Upper lobe of left lung (tissue), 6 donors: Measurements from ENCODE around the gene NOTCH4. TPM values are rescaled to one million over a fixed set of nuclear protein-coding genes. Genes with fewer than 3 reads are reported as not detected.

ENCODE experiments used
- ATAC-seq, 2 donors: fragments of 200-7000 bp; cut with Tn5 transposase; one replicate each; pipeline ENCODE4 v1.9.1; 2022; ENCODE audit warnings: mild to moderate bottlenecking in 2 of 2, moderate library complexity in 2 of 2; ENCODE audit not compliant: low FRiP score in 2 of 2
- DNase-seq, 2 donors: peaks; one replicate each; pipeline ENCODE4 v3.0.0-alpha.2; 2019 to 2020
- H3K27ac ChIP-seq, 4 donors: fragments of 200-600 bp; sonication (generic); one replicate each; pipeline ENCODE4 v1.5.1; 2016 to 2019
- H3K27me3 ChIP-seq, 4 donors: fragments of 200-600 bp; sonication (generic); one replicate each; pipeline ENCODE4 v1.5.1; 2017 to 2019
- H3K36me3 ChIP-seq, 4 donors: fragments of 200-600 bp; sonication (generic); one replicate each; pipeline ENCODE4 v1.5.1; 2016 to 2019
- H3K4me1 ChIP-seq, 4 donors: fragments of 200-600 bp; sonication (generic); one replicate each; pipeline ENCODE4 v1.5.1; 2018 to 2019
- H3K4me3 ChIP-seq, 4 donors: fragments of 200-600 bp; sonication (generic); one replicate each; pipeline ENCODE4 v1.5.1; 2017 to 2019; ENCODE audit warnings: mild to moderate bottlenecking in 2 of 4, moderate library complexity in 1 of 4
- H3K9me3 ChIP-seq, 4 donors: fragments of 200-600 bp; sonication (generic); one replicate each; pipeline ENCODE4 v1.5.1; 2018 to 2019
- CTCF ChIP-seq, 6 experiments: fragments of 450-650 bp in 4 of 6; fragments of 200-600 bp in 2 of 6; sonication (generic) in 2 of 6; IDR thresholded peaks; one replicate each; pipeline ENCODE4 v1.5.1; 2016 to 2019; ENCODE audit warnings: antibody characterized with exemption in 6 of 6
- EP300 ChIP-seq, 4 donors: sonication (generic); formaldehyde crosslinking; IDR thresholded peaks; one replicate each; pipeline ENCODE4 v1.5.1; 2017; ENCODE audit warnings: antibody characterized with exemption in 4 of 4, control low read depth in 2 of 4
- POLR2A ChIP-seq, 4 donors: fragments of 450-650 bp; IDR thresholded peaks; one replicate each; pipeline ENCODE4 v1.5.1; 2016 to 2017; ENCODE audit warnings: antibody characterized with exemption in 4 of 4, mild to moderate bottlenecking in 2 of 4
- POLR2AphosphoS5 ChIP-seq, 2 donors: sonication (generic); formaldehyde crosslinking; IDR thresholded peaks; one replicate each; pipeline ENCODE4 v1.5.1; 2017; ENCODE audit warnings: antibody characterized with exemption in 2 of 2
- WGBS, 2 donors: methylation state at CpG; one replicate each; pipeline ENCODE4 v1.1.5; 2017 to 2018; 5-methylcytosine and 5-hydroxymethylcytosine counted together
- total RNA-seq, 6 donors: library from RNA; depleted of rRNA in 4 of 6; stranded (reverse); fragments of >200 nt in 4 of 6; gene quantifications; one replicate each; pipeline versions ENCODE4 v1.1.0 to v1.2.1, GENCODE V29; 2016 to 2021
- donor health status: DM: no; HTN: no; CAD: no; lungs with moderate emphysema.
- donor health status: DM: no; HTN: yes; CAD: no; lungs with severe emphysema.

NOTCH4 gene
- total RNA-seq, 6 donors from 2014 or later = 27.0 to 139 (median 65.1) TPM

GRCh38 chr6:32152769-32153563 lies 70.9 kb downstream of the NOTCH4 start:
- H3K4me3 ChIP-seq = peak overlapping the region in 3 of 4 donors; percentile 54 to 76 (median 60)
- no peak for TF ChIP-seq CTCF (IDR thresholded peaks at IDR 0.05)
- TF ChIP-seq POLR2AphosphoS5 (IDR thresholded peaks at IDR 0.05) = no peak
- TF ChIP-seq POLR2A (IDR thresholded peaks at IDR 0.05) = no peak
- no peak for TF ChIP-seq EP300 (IDR thresholded peaks at IDR 0.05)
- peaks cover 31 to 63% (median 36%) of the 10 kb centered on the region in 4 donors for H3K4me1 ChIP-seq
- 33 to 51% methylated on average over 35 of the region's 35 CpGs for WGBS, 2 donors
- ATAC-seq = peak; percentile 53 to 67
- peaks cover 0 to 31% (median 14%) of the 10 kb centered on the region in 4 donors for H3K27me3 ChIP-seq
- peaks cover 0 to 21% (median 3%) of the 10 kb centered on the region in 4 donors for H3K36me3 ChIP-seq
- peak overlapping the region; percentile 79 to 87 (median 85) for H3K27ac ChIP-seq
- DNase-seq = peak in 1 of 2 donors; percentile 30
- no peaks in the 10 kb centered on the region for H3K9me3 ChIP-seq

- Histone ChIP-seq H3K4me3 (peak within 1 kb of the TSS in 3 of 4 donors; percentile 33 to 76 (median 60)), H3K36me3 (peaks cover 0 to 15% (median 0%) of the 10 kb centered on the region in 4 donors), H3K4me1 (peaks cover 31 to 63% (median 36%) of the 10 kb centered on the region in 4 donors), H3K9me3 (no peaks in the 10 kb centered on the region), H3K27ac (peak within 1 kb of the TSS; percentile 79 to 87 (median 85)), H3K27me3 (peaks cover 0 to 35% (median 14%) of the 10 kb centered on the region in 4 donors)
- no peak for ATAC-seq
- WGBS, 2 donors = 12 to 13% methylated on average over 12 to 21 of the region's 24 CpGs
- DNase-seq = peak in 1 of 2 donors; percentile 37
- TF ChIP-seq POLR2AphosphoS5 (IDR thresholded peaks at IDR 0.05) (no peak), CTCF (IDR thresholded peaks at IDR 0.05) (no peak), POLR2A (IDR thresholded peaks at IDR 0.05) (no peak), EP300 (IDR thresholded peaks at IDR 0.05) (no peak)
These were observed 71.8 kb downstream of the NOTCH4 start, which contains the start of gene PRRT1 for GRCh38 chr6:32151863-32152768. TSS of gene PRRT1 (minus strand) at chr6:32151939. CDS start at chr6:32151827, 112 bp downstream.

DNA sequence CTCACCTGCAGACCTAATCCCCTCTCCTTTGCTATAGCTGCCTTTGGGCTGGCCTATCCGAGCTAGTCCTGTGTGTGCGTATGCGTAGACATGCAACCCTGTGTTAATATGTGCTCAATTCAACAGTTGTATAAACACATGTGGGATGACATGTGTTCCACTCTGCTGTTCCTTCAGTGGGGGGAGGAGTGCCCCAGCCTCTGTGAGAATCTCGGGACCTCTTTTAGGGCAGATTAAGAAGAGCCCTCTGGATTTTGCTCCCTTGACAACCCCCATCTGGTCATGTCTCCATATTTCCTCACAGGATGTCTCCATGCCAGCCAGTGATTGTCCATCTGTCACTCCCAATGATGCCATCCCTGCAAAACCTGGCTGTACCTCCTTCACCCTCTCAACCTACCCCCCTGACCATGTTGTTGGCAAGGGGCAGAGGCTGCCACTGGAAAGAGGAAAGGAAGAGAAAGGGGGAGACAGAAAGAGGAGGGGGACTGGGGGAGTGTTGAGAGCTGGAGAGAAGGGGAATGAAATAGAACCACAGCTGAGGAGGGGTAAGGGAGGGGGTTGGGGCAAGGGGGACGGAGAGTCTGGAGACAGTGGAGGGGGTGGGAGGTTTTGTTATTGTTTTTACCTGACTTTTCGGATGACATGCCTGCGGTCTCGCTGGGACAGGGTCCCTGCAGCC lies 72.5 kb downstream of the NOTCH4 start:
- Histone ChIP-seq H3K9me3 (no peaks in the 10 kb centered on the region), H3K4me1 (peaks cover 31 to 63% (median 36%) of the 10 kb centered on the region in 4 donors), H3K4me3 (peak overlapping the region in 3 of 4 donors; percentile 33 to 76 (median 60)), H3K27ac (peak overlapping the region in 2 of 4 donors; percentile 0 to 86), H3K27me3 (peaks cover 0 to 35% (median 14%) of the 10 kb centered on the region in 4 donors), H3K36me3 (peaks cover 0 to 7% (median 0%) of the 10 kb centered on the region in 4 donors)
- 37 to 46% methylated on average over 7 to 8 of the region's 8 CpGs for WGBS, 2 donors
- no peak for DNase-seq
- TF ChIP-seq EP300 (IDR thresholded peaks at IDR 0.05) = no peak
- no peak for TF ChIP-seq POLR2AphosphoS5 (IDR thresholded peaks at IDR 0.05)
- no peak for TF ChIP-seq CTCF (IDR thresholded peaks at IDR 0.05)
- TF ChIP-seq POLR2A (IDR thresholded peaks at IDR 0.05) = no peak
- ATAC-seq = no peak
